GM21825 (cell line): ENCODE results near the gene ANO3.
A peak's percentile ranks its signal among the peaks of the same experiment; 100 is the strongest.
"Not testable (repeated sequence)": the region's sequence is repeated elsewhere in the genome, so short reads cannot be mapped to it uniquely, and the experiment has no call there.

Experiments used
- ATAC-seq: cut with Tn5 transposase; IDR thresholded peaks from one replicate; pipeline ENCODE4 v1.9.1; 2021; ENCODE audit warnings: mild to moderate bottlenecking, moderate library complexity; ENCODE audit not compliant: unreplicated experiment

The ANO3 gene

DNA sequence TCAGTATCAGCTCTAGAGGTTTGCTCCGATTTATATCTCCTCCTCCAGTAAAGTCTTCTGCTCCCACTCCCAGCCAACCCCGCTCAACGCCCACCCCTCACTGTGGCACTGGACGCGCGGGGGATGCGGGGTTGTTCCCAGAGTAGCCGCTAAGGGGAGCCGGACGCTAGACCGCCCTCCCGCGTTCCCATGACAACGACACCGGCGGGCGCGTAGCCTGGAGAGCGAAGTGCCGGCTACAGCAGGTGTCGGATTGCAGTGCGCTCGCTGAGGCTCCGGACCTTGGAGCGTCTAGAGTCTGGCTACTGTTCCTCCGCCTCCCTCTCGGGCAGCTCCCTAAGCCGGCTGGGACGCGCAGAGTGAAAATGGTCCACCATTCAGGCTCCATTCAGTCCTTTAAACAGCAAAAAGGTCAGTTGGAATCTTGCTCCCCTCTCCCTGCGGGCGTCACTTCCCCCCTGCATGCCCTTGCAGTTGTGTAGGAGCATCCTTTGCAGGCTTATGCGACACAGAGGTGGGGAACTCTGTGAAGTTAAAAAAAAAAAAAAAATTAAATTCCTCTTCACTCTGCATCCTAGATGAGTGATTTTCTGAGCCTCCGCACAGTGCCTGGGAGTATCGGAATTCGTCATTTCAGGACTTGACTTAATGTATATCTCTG lies at the start of gene ANO3:
Gene ANO3 (plus strand): TSS at position 220 of the 661 bp plus-strand sequence. CDS start 146 bp downstream, at position 366.
- peak; percentile 97 for ATAC-seq

DNA sequence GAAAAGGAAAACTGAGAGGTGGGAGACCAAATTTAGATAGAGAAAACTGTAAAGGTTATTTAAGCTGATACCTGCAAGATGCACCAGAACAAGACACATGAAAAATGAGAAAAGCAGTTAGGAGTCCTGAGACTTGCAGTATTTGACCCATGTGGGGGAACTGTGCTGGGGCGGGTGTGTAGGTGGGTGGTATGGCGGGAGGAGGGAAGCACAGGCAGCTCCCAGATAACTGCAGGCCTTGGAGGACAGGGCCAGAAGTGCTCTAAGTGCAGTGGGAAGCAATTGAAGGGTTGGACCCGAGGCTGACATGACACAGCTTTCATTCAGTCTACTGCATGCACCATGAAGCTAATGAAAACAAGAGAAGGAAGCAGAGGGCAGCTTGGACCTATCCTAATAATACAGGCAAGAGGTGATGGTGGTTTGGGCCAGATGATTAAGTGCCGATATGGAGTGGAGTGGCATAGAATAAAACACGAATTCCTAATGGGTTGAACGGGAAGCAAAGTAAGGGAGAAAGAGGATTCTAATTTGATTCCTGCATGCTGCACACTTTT lies 48.0 kb upstream of the ANO3 start:
- ATAC-seq, result no peak

DNA sequence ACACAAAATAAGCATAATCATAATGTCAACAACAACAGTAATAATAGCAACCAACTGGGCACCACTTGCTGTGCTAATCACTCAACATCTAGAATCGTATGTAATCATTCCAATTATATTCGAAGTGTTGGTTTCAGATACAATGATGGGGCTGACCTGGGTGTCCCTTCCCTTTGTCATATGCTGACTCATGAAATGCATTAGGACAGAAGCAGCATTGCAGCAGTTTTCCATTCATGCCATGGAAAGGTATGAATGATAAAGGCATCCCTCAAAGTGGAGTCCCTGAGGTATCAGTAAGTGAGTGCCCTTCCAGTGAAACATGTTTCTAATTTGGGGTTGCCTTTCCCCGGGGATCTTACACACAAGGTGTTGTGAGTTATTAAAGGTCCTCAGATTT lies 46.3 kb upstream of the ANO3 start:
- ATAC-seq, result no peak

DNA sequence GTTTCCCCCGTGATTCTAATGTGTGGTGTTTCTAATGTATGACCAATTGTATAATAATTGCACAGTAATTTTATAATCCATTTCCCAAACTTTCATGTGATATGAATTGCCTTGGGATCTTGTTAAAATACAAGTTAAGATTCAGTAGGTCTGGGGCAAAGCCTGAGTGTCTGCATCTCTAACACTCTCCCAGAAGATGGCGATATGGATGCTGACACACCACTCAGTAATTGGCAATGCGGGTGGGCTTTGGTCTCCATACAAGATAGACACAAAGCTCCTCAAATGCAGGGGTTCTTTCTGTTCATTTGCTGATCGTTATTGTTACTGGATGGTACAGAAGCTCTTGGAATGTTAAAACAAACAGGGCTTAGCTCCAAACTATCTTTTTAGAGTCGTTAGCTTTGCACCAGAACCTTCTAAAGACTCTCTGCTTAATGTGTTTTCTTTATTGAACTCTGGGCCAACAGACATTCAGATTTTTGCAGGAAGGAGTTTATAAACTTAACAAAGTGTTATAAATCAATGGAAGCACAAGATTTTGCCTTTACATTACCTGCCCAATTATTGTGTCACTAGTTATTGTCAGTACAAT lies 45.4 kb upstream of the ANO3 start:
- no peak for ATAC-seq

DNA sequence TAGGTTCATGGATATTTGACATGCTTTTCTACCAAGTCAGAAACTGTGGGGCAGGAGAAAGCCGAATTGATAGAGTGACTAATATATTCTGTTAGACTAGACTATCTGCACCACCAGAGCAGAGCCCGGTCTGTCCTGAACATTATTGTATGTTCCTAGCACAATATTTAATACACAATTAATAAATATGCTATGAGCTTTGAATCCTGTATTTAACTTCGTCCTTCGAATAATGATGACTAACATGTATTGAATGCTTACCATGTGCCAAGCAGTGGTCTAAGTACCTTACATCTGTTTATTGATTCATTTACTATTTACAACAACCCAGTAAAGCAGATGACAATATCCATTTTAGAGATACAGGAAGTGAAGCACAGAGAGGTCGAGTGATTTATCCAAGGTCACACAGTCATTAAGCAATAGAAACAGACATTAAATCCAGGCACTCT lies 44.8 kb upstream of the ANO3 start:
- ATAC-seq, result no peak

DNA sequence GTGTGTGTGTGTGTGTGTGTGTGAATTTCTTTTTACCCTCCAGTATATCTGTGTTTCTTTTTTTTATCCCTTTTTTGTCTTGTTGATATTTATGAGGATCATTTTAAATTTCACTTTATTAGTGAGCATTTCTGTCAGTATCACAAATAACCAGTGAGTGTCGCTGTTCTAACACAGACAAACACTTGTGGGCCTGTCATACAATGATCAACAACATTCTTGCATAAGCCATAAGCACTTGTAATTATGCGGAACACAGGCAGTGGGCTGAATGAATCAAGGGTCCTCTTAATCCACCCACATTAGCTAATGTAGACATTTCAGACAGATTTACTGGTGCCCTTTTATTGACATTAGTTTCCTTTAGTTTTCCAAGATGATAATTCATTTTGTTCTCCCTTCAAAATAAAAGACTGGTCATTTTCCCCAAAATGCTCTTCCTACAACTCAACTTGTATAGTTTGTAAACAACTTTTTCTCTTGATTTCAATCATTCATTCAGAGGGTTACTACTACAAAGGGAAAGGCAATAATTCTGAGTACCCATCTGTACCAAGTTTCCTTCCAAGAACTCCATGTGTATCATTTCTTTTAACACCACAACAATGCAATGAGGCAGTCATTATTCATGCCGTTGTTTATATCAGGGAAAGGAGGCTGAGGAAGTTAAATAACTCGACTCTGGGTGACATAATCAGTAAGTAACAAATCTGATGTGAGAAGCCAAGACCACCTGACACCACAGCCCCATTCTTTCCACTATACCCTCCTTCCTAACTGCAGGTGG lies 34.5 kb upstream of the ANO3 start:
- peak; percentile 83 for ATAC-seq

DNA sequence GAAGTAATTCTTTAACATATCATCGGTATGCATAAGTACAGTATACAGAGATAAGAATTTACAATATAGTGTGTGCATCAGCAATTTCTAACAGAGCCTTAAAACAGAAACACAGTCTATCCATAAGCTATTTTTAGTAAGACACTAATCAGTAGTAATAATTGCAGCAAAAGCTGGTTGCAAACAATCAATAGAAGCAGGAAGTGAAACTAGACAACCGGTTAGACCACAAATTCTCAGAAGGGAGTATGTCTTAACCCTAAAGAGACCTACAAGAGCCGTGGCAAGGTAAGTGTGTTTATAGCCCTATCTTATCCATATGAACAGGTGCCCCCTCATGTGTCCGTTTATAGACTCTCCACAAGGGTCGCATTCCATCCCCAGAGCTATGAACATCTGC lies 15.6 kb upstream of the ANO3 start:
- ATAC-seq, result not testable (repeated sequence)

DNA sequence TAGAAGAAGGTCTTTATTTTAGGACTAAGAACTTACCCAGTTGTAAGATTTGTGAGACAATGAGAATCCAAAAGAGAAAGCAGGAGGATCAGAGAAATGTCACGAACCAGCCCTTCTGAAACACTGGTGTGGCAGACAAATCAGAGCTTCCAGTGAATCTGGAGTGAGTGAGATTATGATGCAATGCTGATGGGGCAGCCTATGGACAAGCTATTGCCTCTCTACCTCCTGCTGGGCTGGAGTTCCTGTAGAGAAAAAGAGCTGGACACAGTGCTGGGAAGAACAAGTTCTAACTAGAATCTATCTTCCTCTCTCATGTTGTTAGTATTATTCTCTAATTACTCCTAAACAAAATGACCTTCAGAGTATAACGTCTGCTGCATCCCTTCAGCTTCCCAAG lies 12.0 kb upstream of the ANO3 start:
- ATAC-seq, result no peak

DNA sequence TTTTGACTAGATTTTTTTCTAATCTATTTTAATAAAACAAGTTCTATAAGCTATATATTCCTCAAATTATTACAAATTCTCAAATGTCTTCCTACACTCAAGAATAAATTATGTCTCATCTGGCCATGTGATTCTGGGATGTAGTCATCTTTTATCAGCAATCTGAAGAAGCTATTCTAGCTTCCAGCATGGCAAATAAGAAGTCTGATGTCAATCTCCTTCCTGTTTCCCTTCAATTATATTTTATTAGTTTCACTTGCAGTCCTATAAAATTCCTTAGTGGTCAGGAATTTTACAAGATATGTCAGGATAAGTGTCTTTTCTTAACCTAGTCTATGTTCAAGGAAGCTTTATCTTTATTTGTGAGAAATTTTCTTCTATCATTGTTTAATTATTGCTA lies 10.4 kb upstream of the ANO3 start:
- ATAC-seq, result no peak

DNA sequence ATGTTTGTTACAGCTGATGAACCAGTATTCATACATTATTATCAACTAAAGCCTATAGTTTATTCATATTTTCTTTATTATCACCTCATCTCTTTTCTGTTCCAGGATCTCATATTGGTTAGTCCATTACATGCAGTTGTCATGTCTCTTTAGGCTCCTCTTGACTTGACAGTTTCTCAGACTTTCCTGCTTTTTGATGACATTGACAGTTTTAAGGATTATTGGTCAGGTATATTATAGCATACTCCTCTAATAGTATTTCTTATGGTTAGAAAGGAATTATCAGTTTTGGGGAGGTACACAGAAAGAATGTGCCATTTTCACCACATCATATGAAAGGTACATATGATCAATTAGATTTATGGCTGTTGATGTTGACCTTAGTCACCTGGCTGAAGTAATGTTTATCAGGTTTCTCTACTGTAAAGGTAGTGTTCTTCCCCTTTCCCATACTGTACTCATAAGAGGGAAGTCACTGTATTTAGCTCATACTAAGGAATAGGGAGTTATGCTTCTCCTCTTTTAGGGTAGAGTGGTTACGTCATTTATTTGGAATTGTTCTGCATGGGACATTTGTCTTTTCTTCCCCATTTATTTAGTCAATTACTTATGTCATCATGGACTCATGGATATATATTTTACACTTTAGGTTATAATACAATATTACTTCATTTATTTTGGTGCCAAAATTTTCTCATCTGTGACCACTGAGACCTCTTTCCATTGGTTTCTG lies 9.4 kb upstream of the ANO3 start:
- ATAC-seq, result no peak

DNA sequence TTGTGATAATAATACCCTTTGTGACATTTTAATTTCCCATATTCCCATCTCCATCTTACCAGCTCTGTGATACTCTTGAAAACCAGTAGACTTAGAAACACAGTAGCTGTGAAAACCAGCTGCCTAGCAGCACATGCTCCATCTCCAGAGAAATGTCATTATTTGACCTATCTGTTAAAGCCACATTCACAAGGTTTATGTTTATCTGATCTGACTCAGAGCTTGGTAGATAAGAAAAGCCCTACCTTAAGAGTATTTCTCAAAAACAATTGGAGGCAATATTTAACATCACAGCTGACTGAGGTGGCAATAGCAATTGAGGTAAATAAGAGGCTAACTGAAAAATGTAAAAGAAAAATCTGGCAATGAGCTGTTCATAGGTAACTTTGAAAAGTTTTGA lies 8.1 kb upstream of the ANO3 start:
- no peak for ATAC-seq

DNA sequence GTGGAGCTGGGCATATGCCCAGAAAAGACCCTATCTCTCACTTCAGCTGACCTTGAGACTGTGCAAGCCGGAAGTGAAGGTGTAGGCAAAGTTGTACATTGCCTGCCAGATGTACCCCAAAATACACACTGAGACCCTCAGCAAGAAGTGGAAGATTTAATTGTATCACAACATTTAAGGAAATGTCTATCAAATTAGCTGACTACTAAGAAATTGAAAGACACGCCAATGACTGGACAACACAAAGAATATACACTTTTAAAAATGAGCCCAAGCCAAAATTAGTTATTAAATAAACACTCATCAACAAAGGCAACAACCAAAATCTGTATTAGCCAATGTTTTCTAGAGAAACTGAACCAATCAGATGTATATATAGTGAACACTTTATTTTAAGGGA lies 7.7 kb upstream of the ANO3 start:
- no peak for ATAC-seq

DNA sequence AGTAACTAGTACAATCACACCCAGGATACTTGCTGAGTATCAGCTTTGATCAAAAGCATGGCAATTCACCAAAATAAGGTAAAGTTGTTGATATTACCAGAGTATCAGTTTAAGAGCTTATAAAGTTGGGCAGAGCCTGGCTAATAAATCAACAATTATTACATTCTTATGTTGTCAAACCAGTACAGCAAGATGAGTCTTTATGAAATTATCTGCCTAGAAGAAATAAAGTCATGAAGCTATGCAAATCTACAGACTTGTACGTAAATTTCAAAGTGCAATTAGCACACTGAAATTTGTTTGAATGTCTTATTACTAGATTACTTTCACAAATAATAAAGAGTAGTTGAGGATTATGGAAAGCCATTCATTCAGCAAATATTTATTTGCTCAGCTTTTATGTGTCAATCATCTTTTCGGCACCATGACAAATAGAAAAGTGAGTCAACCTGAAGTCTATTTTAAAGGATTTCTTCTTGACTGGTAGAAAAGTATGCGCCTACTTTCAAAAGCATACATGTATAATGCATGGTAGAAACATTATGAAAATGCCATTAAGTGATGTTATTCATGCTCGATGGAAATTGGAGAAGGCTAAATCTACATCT lies 5.0 kb upstream of the ANO3 start:
- no peak for ATAC-seq

DNA sequence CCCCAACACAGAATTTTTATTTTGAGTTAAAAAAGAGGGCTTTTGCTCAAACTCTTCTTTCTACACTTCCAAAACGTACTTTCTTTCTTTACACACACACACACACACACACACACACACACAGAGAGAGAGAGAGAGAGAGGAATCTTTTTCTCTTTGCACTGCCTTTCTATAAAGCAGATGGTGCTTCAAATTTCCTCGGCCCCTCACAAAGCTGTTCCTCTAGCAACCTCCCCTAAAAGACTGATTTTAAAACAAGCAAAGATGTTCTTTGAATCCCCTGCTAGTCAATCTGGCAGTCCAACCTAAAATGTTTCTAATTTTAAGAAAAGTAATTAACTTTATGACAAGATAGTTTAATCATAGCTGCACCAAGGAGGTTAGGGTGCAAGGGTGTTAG lies 2.7 kb upstream of the ANO3 start:
- no peak for ATAC-seq

DNA sequence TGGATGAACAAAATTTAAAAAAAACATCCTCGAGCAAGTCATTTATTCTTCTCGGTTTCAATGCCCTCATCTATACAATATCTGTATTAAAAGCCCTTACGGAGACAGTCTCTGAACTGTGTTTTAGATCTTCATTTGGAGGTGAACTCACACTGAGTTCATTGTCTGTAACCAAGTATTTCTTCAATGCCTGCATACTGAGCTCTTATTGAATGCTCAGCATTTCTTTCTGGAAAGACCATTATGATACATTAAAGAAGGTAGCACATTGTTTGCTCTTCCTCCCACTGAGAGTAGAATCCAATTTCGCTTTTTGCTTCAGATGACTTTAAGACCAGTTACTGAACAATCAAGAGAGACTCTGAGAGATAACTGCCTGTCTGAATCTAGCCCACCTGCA lies 1.7 kb upstream of the ANO3 start:
- no peak for ATAC-seq

DNA sequence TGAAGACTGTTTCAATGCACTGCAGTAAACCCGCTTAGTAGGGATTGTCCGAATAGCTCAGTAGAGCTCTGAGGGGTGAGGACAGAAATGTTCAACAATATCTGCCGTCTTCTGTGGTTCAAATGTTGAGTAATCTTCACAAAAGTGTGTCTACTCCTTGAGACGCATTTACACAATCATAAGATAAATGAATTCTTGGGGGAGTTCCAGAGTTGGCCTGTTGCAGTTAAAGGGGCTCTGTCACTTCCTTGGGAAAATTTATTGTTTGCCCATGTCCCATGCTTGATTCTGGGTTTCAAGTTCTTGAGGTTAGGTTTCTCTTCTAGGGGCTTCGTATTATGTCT lies 614 bp downstream of the ANO3 start:
- no peak for ATAC-seq

DNA sequence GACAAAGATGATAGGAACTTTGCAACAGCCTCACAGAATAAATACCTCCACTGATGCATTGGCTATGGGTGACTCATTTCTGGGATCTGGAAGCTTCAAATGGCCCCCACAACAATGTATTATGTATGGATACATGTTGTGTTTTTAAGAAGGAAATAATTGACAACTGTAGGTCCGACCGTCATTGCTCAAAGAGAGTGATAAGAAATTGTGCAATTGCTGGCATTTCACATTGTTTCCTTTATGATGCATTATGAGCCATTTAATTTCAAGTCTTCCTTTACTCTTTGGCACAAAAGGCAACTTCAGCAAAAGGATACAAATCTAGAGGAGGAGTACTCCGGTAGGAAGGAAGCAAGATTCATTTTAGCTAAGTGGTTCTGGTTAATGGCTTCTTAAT lies 2.0 kb downstream of the ANO3 start:
- ATAC-seq, result no peak

DNA sequence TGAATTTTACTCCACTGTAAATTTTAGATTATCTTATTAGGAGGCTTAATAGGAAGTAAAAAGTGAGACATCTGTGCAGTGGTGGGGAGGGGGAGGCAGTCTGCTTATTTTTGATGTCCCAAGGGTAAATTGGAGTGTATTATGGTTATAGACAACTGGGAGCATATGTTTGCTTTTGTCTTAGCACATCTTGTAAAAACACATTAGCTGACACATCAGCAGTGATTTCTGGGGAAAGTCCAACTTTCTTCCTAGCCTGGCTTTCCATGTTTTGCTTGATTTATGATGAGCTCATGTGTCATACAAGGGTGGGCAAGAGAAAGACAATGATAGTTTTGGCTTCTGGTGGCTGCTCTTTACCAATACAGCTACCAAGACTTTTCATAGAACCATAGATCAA lies 4.0 kb downstream of the ANO3 start:
- no peak for ATAC-seq

DNA sequence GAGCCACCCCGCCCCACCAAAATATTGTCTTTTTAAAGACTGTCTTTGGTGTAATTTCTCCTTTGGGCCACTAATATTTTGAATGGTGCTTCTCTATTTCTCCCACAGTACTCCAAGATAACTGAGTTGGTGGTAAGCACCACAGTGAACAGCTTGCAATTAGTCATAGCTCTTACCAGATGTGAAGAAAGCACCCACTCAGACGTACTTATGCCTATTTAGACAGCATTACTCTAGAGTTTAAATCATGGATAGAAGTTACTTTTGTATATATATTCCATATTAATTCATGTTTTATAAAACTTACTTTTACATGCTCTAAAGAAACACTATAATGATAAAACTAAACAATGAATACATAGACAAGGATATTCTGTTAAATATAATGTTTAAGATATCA lies 12.7 kb downstream of the ANO3 start:
- no peak for ATAC-seq

DNA sequence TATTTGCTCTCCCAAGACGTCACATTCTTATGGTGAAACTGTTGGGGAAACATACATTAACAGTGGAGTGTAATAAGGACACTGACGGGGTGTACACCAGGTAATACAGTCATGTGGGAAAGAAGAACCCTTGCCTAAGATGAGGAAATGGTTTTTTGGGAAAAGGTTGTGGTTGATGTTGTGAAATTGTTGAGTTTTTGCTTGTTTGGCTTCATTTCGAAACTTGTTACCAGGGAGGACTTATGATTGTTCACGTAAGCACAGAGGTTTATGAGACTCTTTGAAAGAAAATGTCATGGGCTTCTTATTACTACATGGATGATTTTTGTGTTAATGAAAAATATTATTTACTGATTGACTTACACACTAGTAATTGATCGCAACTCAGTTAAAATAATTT lies 16.8 kb downstream of the ANO3 start:
- no peak for ATAC-seq

DNA sequence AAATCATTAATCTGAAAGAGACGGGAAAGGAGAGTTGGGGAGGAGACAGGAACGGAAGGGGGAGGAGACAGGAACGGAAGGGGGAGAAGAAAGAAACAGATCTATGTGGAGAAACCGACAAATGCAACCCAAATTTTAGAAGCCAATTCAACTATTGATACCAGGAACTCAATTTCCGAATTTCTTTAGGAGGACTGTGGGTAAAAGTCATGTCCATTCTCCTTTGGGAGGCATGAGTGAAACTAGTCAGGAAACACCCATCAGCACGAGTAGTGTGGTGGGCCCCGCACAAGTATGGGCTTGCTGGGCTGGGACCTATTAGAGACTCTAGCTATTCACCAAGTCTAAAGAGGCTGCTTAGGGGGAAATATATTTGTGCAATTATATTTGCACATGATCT lies 18.1 kb downstream of the ANO3 start:
- ATAC-seq, result no peak
